Measurements from ENCODE around the gene GCGR. TPM values are rescaled to one million over a fixed set of nuclear protein-coding genes. Genes with fewer than 3 reads are reported as not detected.
A peak's percentile ranks its signal among the peaks of the same experiment; 100 is the strongest.

Gene GCGR
- total RNA-seq, 1 experiment from 2014 or later = not detected

- H3K4me3 ChIP-seq = no peak overlapping the region
- no peaks in the 10 kb centered on the region for H3K27me3 ChIP-seq
- H3K9me3 ChIP-seq = no peaks in the 10 kb centered on the region
- no peak for DNase-seq
- H3K36me3 ChIP-seq = peaks cover 93% of the 10 kb centered on the region
Measured at GRCh38 chr17:81854974-81855774, 51.2 kb downstream of the GCGR start.

DNA sequence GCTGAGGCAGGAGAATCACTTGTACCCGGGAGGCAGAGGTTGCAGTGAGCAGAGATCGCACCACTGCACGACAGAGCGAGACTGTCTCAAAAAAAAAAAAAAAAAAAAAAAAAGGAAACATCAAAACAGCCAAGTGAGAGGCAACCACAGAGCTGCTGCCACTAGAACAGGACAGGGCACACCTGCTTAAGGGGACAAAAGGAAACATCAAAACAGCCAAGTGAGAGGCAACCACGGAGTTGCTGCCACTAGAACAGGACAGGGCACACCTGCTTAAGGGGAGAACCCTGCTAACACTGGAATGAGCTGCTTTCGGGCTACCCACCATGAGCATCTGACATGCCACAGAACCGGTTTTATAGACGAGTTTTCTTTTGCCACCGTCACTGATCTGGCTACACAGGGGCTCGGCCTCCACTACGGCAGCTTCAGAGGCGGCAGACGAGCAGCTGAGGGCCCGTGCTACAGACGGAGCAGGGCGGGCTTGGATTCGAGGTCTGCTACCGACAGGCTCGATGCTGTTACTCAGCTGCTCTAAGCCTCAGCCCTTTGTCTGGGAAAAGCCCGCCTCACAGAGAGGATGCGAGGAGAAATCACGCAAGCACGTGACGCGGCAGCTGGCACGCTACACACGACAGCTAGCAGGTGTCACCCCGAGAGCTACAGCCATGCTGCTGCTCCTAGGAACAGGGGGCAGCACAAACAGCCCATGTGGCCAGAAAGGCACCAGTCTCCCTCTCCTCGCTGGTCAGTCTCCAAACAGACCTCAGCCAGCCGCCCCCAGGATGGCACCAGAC is 54.4 kb downstream of the GCGR start:
- Histone ChIP-seq H3K27me3 (no peaks in the 10 kb centered on the region), H3K36me3 (peaks cover 83% of the 10 kb centered on the region), H3K4me3 (peak overlapping the region; percentile 61), H3K9me3 (no peaks in the 10 kb centered on the region)
- no peak for DNase-seq

DNA sequence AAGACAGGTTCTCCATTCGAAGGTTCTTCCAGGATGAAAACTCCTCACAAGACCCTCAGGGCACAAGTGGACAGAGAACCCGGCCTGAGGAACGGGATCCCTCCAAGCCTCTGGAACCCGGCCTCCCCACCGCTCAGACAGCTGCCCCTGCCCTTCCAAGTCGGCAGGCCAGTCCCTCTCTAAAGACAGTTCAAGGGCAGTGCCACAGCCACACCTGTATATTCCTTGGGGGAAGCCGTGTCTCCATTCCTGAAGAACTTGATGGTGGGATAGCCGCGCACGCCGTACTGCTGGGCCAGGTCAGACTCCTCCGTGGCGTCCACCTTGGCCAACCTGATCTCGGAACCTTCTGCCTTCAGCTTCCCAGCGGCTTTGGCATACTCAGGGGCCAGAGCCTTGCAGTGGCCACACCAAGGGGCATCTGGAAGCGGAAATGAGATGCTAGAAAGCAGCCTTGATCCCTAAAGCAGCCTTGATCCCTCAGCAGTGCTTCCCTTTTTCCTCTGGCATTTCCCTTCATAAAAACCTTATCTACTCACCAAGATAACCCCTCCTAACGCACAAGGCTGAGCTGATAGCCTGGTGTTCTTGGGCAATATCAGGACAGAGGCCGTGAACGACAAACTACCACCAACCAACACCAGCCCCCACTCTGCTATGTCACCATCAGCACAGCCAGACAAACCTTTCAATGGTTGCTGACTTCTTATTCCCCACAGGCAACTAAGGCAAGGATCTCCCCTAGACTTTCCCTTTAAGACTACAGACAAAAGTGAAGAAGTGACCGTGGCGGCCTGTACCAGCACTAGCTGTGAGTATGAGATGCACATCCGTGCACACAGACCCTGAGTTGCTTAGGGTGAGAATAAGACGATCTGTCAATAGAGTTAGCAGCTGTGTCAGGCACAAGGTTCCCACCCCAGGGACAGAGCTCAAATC is 55.3 kb downstream of the GCGR start:
- Histone ChIP-seq H3K4me3 (peak overlapping the region; percentile 61), H3K27me3 (no peaks in the 10 kb centered on the region), H3K9me3 (no peaks in the 10 kb centered on the region), H3K36me3 (peaks cover 83% of the 10 kb centered on the region)
- DNase-seq = no peak

DNA sequence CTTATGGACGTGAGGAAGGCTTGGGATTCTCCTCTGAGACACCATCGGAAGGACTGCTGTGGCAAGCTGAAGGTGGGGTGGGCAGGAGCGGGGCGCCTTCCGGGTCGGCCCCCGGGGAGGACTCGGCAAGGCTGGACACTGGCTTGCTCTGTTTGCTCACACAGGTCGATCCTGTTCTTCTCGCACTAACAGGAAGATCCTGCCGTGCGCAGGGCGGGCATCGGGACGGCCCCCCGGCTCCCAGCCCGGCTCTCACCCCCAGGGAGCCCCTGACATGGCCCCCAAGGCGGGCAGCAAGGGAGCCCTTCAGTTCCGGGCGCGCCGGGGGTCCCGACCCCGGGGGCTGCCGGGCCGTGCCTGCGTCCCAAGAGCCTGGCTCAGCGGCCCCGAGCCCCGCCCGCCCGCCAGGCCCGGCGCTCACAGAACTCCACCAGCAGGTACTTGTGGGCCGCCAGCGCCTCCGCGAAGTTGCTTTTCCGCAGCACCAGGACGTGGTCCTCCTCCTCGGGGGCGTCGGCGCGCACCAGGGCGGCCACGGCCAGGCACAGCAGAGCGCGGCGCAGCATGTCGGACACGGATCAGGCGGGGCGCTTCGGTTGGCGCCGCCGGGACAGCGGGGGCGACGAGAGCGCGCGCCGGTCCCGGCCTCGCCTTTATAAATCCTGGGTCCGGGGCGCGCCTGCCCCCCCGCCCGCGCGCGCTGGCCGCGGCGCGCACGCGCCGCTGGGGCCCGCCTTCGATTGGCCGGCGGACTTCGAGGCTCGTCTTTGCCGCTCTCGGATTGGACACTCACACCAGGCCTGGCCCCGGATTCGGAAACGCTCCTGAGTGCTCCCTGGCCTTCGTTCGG is 56.2 kb downstream of the GCGR start, which contains the start of gene P4HB:
Gene P4HB, minus strand, starts transcription at position 630 of the 850 bp plus-strand sequence. Its CDS starts 64 bp downstream, at position 566.
- Histone ChIP-seq H3K27me3 (no peaks in the 10 kb centered on the region), H3K4me3 (peak within 1 kb of the TSS; percentile 78), H3K36me3 (peaks cover 83% of the 10 kb centered on the region), H3K9me3 (no peaks in the 10 kb centered on the region)
- DNase-seq = no peak

- H3K9me3 ChIP-seq = no peaks in the 10 kb centered on the region
- DNase-seq = peak; percentile 100
- peaks cover 83% of the 10 kb centered on the region for H3K36me3 ChIP-seq
- no peaks in the 10 kb centered on the region for H3K27me3 ChIP-seq
- peak overlapping the region; percentile 78 for H3K4me3 ChIP-seq
Measured at GRCh38 chr17:81860756-81861568, 57.0 kb downstream of the GCGR start.

- no peaks in the 10 kb centered on the region for H3K9me3 ChIP-seq
- H3K27me3 ChIP-seq = no peaks in the 10 kb centered on the region
- no peak for DNase-seq
- no peak overlapping the region for H3K4me3 ChIP-seq
- peaks cover 76% of the 10 kb centered on the region for H3K36me3 ChIP-seq
Measured at GRCh38 chr17:81863123-81863675, 59.2 kb downstream of the GCGR start.

Other genes starting within 250 kb of the GCGR start
- 109 and 157 TPM in 2 replicates for gene NPLOC4, start 167.0 kb upstream of the GCGR start, total RNA-seq (2014; rRNA removed; shearing (Covaris generic); ENCODE audit: low replicate concordance)
- gene TSPAN10, start 167.0 kb upstream of the GCGR start, total RNA-seq (2014; rRNA removed; shearing (Covaris generic); ENCODE audit: low replicate concordance) = 2.6 and 3.7 TPM in 2 replicates
- not detected in 2 replicates for gene PDE6G, start 147.6 kb upstream of the GCGR start, total RNA-seq (2014; rRNA removed; shearing (Covaris generic); ENCODE audit: low replicate concordance)
- 61.1 and 64.7 TPM in 2 replicates for gene OXLD1, start 137.5 kb upstream of the GCGR start, total RNA-seq (2014; rRNA removed; shearing (Covaris generic); ENCODE audit: low replicate concordance)
- gene CCDC137, start 137.4 kb upstream of the GCGR start, total RNA-seq (2014; rRNA removed; shearing (Covaris generic); ENCODE audit: low replicate concordance) = 55.2 and 133 TPM in 2 replicates
- gene ARL16, start 120.4 kb upstream of the GCGR start, total RNA-seq (2014; rRNA removed; shearing (Covaris generic); ENCODE audit: low replicate concordance) = 35.0 and 47.8 TPM in 2 replicates
- 102 and 116 TPM in 2 replicates for gene HGS, start 120.1 kb upstream of the GCGR start, total RNA-seq (2014; rRNA removed; shearing (Covaris generic); ENCODE audit: low replicate concordance)
- gene MRPL12, start 100.8 kb upstream of the GCGR start, total RNA-seq (2014; rRNA removed; shearing (Covaris generic); ENCODE audit: low replicate concordance) = 146 and 225 TPM in 2 replicates
- 51.4 and 77.6 TPM in 2 replicates for gene SLC25A10, start 91.9 kb upstream of the GCGR start, total RNA-seq (2014; rRNA removed; shearing (Covaris generic); ENCODE audit: low replicate concordance)
- gene MCRIP1, start 29.1 kb downstream of the GCGR start, total RNA-seq (2014; rRNA removed; shearing (Covaris generic); ENCODE audit: low replicate concordance) = 73.2 and 83.7 TPM in 2 replicates
- gene PPP1R27, start 30.9 kb downstream of the GCGR start, total RNA-seq (2014; rRNA removed; shearing (Covaris generic); ENCODE audit: low replicate concordance) = not detected in 2 replicates
- gene P4HB, start 56.4 kb downstream of the GCGR start, total RNA-seq (2014; rRNA removed; shearing (Covaris generic); ENCODE audit: low replicate concordance) = 531 and 798 TPM in 2 replicates
- gene ARHGDIA, start 67.2 kb downstream of the GCGR start, total RNA-seq (2014; rRNA removed; shearing (Covaris generic); ENCODE audit: low replicate concordance) = 114 and 185 TPM in 2 replicates
- gene ALYREF, start 87.4 kb downstream of the GCGR start, total RNA-seq (2014; rRNA removed; shearing (Covaris generic); ENCODE audit: low replicate concordance) = 313 and 425 TPM in 2 replicates
- gene ANAPC11, start 87.6 kb downstream of the GCGR start, total RNA-seq (2014; rRNA removed; shearing (Covaris generic); ENCODE audit: low replicate concordance) = 161 and 303 TPM in 2 replicates
- gene NPB, start 98.1 kb downstream of the GCGR start, total RNA-seq (2014; rRNA removed; shearing (Covaris generic); ENCODE audit: low replicate concordance) = 1.3 and 2.5 TPM in 2 replicates
- gene PCYT2, start 107.2 kb downstream of the GCGR start, total RNA-seq (2014; rRNA removed; shearing (Covaris generic); ENCODE audit: low replicate concordance) = 24.6 and 47.0 TPM in 2 replicates
- 22.1 and 25.9 TPM in 2 replicates for gene SIRT7, start 114.0 kb downstream of the GCGR start, total RNA-seq (2014; rRNA removed; shearing (Covaris generic); ENCODE audit: low replicate concordance)
- 11.8 and 14.9 TPM in 2 replicates for gene MAFG, start 123.6 kb downstream of the GCGR start, total RNA-seq (2014; rRNA removed; shearing (Covaris generic); ENCODE audit: low replicate concordance)
- 253 and 283 TPM in 2 replicates for gene PYCR1, start 133.2 kb downstream of the GCGR start, total RNA-seq (2014; rRNA removed; shearing (Covaris generic); ENCODE audit: low replicate concordance)
- gene MYADML2, start 143.1 kb downstream of the GCGR start, total RNA-seq (2014; rRNA removed; shearing (Covaris generic); ENCODE audit: low replicate concordance) = not detected in 2 replicates
- gene NOTUM, start 157.0 kb downstream of the GCGR start, total RNA-seq (2014; rRNA removed; shearing (Covaris generic); ENCODE audit: low replicate concordance) = 0.66 TPM in 1 of 2 replicates, not detected in the other
- gene ASPSCR1, start 173.5 kb downstream of the GCGR start, total RNA-seq (2014; rRNA removed; shearing (Covaris generic); ENCODE audit: low replicate concordance) = 43.5 and 78.0 TPM in 2 replicates
- gene CENPX, start 218.7 kb downstream of the GCGR start, total RNA-seq (2014; rRNA removed; shearing (Covaris generic); ENCODE audit: low replicate concordance) = 106 and 181 TPM in 2 replicates
- gene LRRC45, start 219.2 kb downstream of the GCGR start, total RNA-seq (2014; rRNA removed; shearing (Covaris generic); ENCODE audit: low replicate concordance) = 31.7 and 33.0 TPM in 2 replicates
- gene RAC3, start 227.5 kb downstream of the GCGR start, total RNA-seq (2014; rRNA removed; shearing (Covaris generic); ENCODE audit: low replicate concordance) = 18.2 and 18.4 TPM in 2 replicates
- 44.0 and 73.1 TPM in 2 replicates for gene DCXR, start 233.5 kb downstream of the GCGR start, total RNA-seq (2014; rRNA removed; shearing (Covaris generic); ENCODE audit: low replicate concordance)
- gene RFNG, start 247.7 kb downstream of the GCGR start, total RNA-seq (2014; rRNA removed; shearing (Covaris generic); ENCODE audit: low replicate concordance) = 41.2 and 41.6 TPM in 2 replicates
- 103 and 181 TPM in 2 replicates for gene GPS1, start 247.7 kb downstream of the GCGR start, total RNA-seq (2014; rRNA removed; shearing (Covaris generic); ENCODE audit: low replicate concordance)